Activated CD4-positive, alpha-beta T cell treated with anti-CD3 and anti-CD28 coated beads, Interleukin-2, amount 50 U/mL, for 4 hours (primary cell): ENCODE data around the gene GDPD4.
A peak's percentile ranks its signal among the peaks of the same experiment; 100 is the strongest.

ENCODE experiments used
- DNase-seq, 2 experiments: peaks; one replicate each; pipeline ENCODE4 v3.0.0-alpha.2; 2020

Gene GDPD4

DNA sequence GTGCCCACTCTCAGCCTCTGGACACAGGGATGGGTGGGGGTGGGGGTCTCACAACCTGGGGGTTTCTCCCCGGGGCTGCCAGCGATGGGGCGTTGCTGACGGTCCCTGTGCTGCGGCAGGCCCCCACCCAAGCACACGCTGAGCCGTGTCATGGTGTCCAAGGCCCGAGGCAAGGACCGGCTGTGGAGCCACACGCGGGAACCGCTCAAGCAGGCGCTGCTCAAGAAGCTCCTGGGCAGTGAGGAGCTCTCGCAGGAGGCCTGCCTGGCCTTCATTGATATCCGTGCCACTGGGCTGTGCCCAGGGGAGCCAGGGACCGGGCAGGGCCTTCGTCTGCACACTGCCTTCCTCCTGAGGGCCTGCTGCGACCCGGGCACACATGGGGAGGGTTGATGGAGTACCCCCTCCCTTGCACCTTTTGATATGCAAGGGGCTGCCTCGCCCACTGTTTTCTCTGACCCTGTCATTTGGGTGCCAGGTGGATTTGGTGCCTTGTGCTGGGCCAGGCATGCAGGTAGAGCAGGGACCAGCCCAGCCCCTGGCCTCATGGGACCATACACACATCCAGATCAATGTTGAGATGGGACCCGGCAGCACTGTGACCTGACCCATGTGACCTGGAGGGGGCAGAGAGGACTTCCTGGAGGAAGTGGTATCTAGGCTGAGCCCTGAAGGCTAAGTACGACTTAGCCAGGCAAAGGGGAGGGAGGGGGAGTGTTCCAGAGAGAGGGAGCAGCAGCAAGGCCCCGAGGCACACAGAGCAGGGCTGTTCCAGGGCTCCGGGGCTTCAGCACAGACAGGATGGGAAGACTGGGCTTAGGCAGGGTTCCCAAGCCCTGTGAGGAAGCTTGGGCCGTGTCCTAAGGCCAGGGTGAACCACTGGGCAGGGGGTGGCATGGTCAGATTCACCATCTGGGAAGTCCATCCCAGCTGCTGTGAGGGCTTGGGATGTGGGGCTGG, 98.3 kb downstream of the GDPD4 start:
- no peak for DNase-seq

DNA sequence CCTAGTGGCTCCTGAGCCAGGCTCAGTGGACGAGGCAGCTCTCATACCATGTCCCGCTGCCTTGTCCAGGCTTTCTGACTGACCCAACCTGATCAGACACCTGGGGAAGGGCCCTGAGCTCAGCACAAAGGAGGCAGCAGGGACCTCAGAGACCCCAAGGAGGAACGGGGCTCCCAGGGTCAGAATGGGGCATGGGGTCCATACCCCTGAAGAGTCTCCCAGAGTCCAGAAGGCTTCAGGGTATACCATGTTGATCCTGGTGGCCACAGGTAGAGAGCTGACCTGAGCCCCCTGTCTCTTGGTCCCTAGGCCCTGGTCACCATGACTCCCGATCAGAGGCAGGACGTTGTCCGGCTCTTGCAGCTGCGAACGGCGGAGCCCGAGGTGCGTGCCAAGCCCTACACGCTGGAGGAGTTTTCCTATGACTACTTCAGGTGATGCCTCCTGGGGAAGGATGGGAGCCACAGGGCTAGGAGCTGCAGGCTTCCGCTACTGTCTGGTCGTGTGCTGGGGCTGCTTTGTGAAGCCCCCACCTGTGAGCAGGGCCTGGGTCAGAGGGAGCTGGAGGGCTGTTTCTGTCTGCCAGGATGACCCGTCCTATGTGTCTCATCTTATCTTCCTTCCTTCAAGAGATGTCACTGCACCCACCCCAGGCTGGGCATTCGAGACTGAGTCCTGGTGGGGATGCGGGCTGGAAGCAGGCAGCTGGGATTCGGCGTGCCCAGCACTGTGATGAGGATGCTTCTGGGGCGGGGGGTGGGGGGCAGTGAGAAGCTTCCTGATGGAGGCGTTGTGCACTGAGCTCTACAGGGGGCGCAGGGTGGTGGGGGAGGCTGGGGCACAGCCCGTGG, 99.3 kb downstream of the GDPD4 start:
- no peak for DNase-seq

DNA sequence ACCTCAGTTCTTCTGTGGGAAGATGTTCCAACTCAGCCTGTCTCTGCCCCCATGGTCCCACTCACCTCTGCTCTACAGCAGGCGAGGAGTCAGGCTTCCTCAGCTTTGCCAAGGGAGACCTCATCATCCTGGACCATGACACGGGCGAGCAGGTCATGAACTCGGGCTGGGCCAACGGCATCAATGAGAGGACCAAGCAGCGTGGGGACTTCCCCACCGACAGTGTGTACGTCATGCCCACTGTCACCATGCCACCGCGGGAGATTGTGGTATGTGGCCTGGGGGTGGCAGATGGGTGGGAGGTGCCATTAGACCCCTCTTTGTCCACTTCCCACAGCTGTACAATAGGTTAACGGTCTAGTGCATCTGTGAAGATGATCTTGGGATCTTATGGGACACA, 100.1 kb downstream of the GDPD4 start:
- no peak for DNase-seq

DNA sequence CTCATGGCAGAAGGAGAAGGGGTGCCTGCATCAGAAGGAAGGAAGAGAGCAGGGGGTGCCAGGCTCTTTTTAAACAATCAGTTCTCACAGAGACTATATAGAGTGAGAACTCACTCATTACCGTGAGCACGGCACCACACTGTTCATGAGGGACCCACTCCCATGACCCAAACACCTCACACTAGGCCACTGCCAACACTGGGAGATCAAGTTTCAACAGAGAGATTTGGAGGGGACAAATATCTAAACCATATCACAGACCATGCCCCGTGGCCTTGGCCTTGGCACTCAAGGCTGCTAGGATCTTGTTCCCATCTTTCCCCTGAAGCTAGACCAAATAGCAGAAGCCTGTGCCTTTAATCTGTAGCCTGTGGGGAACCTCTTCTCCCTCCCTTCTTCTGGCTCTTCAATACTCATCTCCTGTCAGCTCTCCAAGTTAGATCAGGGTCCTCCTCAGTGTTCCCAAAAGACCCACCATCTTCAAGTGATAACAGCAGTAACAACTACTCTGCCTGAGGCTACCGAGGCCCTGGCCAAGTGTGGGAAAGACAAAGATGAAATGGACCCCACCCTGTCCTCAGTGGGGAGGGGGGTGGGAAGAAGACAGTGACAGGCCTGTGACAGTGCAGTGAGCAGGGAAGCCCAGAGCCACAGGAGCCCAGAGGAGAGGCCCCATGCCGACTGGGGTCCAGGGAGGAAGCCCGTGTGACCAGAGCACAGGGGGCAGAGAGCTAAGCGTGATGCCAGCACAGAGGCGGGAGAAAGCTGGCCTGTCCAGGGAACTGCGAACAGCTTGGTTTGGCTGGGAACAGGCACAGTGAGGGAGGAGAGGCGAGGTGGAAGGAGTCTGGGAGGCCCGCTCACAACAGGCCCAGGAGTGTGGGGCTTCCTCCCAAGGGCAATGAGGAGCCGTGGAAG, 100.9 kb downstream of the GDPD4 start:
- no peak for DNase-seq

DNA sequence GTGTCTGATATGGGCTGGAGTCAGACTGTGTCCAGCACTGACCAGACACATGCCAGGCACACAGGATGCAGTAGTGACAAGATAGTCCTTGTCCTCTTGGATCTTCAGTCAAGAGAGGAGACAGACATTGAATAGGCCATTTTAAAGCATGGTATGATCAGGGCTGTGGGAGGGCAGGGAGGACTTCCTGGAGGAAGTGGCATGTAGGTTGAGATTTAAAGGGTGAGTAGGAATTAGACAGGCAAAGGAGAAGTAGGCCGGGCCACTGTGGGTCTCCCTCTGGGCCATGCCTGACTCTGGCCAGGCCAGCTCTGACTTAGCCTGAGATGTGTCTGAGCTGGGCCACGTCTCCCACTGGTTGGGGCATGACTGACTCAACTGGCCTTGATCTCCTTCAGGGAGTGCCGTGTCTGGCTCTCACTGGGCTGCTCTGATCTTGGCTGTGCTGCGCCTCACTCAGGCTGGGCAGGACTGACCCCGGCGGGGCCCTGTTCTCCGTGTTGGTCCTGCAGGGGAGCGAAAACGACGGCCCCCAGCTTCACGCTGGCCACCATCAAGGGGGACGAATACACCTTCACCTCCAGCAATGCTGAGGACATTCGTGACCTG, 102.2 kb downstream of the GDPD4 start:
- no peak for DNase-seq

DNA sequence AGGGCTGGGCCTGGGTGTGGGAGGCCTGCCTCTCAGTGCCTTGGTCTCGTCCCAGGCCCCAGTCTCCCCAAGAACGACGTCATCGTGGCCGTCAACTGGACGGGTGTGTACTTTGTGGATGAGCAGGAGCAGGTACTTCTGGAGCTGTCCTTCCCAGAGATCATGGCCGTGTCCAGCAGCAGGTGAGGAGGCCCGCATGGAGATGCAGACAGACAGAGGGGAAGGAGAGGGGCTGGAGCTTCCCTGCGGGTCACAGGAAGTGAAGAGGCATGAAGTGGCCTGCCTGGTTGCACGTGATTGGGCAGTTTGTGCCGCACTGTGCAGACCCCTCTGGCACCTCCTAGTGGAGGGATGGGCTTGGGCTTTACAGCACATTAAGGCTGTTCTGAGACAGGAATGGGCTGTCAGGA, 103.0 kb downstream of the GDPD4 start:
- DNase-seq, result no peak

DNA sequence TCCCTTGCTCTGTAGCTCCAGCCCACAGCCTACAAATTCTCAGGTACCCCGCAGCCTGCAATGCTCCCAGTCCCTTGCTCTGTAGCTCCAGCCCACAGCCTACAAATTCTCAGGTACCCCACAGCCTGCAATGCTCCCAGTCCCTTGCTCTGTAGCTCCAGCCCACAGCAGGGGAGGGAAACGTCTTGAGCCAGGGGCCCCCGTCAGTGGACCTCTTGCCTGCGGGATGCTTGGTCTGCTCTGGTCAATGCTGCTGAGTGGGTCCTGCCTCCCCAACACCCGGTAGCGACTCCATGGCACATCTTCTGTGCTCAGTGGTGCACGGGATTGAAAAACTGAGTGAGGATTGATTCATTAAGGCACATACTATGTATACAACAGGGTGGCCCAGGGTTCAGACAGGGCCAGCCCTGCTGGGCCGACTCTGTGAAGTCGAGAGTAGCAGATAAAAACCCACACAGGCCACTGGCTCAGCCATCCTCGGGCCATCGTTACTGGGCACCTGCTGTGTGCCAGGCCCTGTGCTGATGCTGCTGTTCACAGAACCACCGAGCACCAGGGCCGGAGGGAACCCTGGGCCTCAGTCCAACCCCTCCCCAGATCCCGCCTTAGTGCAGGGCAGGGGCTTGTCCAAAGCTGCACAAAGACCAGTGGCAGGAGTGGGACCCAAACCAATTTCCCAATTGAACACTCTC, 103.7 kb downstream of the GDPD4 start:
- no peak for DNase-seq

DNA sequence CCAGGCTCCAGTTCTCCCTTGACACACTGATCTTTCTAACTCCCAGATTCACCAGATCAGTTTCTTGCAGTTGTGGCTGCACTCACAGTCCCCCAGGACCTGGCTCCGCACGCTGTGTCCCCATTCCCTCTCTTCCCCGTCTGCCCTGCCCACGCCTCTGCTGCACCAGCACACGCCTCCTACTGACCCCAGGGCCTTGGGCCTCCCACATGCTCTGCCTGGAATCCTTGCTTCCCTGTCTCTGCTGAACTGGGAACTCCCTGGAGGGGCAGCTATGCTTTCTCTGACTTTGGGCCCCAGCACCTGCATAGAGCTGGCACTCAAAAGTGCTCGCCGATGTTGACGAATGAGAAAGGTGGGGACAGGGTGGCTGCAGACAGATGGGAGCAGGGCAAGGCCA, 104.5 kb downstream of the GDPD4 start:
- DNase-seq, result no peak

DNA sequence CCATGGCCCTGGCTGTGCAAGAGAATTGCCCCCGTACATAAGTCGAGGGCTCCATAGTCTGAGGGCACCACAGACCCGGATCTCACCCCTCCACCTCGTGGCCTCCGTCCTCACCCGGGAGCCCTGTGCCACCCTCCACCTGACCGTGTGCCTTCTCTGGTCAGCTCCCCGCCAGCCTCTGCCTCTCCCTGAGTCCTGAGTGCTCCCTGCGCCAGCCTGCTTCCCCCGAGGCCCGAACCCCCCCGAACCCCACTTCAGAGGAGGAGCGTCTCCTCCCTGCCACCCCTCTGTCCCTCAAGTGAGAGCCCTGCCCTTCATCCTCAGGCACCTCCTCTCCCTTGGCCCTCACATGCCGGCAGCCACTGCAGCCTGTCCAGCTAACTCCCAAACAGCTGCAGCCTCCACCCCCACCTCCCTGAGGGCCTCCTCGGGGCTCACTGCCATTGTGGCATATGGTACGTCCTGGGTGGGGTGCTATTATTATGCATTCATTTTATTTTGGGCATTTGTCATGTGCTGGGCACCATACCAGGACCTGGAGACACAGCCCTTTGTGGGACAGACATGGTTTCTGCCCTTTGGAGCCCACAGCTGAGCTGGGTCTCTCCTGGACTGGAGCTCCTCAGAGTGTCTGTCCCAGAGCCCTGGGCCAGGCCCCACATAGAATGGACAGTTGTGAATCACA, 106.3 kb downstream of the GDPD4 start:
- no peak for DNase-seq

DNA sequence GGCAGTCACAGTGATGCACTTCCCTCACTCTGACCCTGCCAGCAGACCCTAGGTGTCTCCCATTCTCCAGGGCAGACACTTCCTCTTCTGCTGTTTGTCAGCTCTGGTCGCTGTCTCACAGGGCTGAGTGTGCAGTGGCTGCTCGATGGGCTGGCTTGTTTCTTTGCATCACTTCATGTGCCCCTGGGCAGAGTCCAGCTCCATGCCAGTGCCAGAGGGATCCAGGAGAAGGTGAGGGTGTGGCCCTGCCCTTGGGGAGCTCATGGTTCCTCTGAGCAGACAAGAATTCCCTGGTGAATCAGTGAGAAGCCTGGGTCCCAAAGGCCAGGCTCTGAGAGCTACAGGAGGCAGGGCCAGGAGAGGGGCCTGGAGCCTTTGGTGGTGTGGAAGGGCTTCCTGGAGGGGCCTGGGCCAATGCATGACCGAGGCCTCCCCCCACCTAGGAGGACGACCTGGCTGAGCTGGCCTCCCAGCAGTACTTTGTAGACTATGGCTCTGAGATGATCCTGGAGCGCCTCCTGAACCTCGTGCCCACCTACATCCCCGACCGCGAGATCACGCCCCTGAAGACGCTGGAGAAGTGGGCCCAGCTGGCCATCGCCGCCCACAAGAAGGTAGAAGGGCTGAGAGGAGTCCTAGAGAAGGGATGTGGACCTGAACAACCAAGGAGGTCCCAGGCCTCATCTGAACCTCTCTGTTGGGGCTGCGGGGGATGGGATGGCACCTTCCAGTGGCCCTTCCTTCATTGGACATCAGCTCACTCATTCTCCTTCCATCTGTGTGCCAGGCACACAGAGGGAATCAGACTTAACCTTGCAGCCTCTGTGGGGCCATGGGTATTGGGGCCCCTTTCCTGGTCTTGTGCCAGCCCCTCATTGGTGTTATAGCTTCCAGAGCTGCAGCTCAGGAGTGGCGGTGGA, 107.3 kb downstream of the GDPD4 start:
- no peak for DNase-seq

DNA sequence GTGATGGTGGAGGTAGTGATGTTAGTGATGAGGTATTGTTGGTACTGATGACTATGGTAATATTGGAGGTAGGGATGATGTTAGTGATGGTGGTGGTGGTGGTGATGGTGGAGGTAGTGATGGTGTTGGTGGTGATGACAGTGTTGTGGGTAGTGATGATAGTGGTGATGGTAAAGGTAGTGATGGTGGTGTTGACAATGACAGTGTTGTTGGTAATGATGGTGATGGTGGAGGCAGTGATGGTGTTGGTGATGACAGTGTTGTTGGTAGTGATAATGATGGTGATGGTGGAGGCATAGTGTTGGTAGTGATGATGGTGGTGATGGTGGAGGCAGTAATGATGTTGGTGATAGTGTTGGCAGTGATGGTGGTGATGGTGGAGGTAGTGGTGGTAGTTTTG, 108.3 kb downstream of the GDPD4 start:
- no peak for DNase-seq

DNA sequence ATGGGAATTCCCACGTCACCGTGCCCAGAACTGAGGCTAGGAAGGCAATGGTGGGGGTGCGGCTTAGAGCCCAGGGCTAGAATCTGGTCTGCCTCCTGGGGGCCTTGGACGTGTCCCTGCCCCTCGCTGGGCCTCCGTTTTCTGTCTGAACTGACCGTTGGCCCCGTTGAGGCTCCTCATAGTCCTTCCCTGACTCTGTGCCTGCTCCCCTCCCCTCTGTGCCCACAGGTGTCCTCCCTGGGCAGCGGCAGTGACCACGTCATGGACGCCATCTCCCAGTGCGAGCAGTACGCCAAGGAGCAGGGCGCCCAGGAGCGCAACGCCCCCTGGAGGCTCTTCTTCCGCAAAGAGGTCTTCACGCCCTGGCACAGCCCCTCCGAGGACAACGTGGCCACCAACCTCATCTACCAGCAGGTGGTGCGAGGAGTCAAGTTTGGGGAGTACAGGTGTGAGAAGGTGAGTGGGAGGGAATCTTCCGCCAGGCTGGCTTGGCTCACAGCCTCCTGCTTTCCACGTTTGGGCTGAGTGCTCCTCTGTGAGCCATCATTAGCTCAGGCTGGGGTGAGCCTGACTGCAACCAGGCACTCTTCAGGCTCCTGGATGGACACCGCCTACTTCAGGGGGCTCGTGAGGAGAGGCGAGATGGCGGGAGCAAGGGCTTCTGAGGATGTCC, 109.5 kb downstream of the GDPD4 start:
- DNase-seq, result peak; percentile 38 to 42

DNA sequence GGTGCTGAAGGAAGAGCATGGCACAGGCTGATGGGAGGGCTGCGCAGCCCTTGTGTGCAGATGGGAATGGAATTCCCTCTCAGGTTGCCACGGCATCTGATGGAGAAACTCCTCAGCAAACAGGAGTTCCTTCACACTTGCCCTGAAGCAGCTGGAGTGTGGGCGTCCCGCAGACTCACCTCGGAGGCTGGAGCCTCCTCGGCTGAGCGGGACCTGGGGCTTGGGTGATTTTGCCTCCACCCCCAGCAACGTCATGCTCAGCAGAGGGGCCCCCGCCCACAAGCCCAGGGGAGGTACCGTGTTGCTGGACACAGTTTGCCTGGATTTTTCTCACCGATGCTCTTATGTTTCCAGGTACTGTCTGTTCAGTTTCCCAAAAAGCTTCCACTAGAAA, 110.1 kb downstream of the GDPD4 start:
- DNase-seq, result no peak

DNA sequence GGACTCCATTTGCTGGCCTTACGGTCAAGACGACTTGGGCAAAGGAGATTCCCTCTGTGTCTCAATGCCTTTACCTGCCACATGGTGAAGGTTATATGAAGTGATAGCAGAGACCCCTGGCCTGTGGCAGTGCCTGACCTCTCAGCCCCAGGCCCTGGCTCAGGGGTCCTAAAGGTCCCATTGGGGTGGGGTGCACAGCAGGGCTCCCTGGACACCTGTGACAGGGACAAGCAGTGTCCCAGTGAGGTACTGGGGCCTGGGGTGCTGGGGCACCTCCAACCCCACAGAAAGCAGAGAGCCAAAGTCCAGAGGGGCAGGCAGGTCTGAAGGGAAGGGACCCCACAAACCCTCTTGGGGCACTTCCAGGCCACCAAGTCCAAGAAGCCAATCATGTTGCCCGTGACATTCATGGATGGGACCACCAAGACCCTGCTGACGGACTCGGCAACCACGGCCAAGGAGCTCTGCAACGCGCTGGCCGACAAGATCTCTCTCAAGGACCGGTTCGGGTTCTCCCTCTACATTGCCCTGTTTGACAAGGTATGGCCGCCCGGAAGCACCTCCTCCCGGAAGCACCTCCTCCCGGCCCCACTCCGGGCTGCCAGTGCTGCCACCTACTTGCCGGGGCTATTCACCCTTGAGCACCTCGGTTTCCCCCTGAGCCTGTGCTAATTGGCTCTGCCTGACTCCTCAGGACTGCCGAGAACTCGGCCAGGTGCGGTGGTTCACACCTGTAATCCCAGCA, 111.0 kb downstream of the GDPD4 start:
- DNase-seq, result no peak

DNA sequence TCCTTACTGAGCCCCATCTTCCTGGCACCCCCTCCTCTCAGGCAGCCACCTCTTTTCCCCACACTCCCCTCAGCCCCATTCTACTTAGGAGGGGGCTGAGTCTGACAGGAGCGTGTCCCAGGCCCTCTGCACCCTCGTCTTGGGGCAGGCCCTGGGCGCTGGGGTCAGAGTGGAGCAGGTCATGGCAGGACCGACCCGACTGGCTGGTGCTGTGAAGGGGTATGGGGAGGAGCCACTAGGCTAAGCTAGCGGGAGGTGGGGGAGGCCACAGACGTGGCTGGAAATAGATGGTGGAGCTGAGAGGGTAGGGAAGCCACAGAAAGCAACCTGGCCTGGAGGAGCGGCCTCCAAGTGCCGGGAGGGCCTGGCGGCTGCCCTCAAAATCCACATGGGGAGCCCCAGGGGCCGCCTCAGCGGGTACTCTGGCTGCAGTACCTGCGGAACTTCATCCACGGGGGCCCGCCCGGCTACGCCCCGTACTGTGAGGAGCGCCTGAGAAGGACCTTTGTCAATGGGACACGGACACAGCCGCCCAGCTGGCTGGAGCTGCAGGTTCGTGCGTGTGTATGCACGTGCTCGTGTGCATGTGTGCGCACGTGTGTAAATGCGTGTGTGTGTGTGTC, 111.8 kb downstream of the GDPD4 start:
- no peak for DNase-seq

DNA sequence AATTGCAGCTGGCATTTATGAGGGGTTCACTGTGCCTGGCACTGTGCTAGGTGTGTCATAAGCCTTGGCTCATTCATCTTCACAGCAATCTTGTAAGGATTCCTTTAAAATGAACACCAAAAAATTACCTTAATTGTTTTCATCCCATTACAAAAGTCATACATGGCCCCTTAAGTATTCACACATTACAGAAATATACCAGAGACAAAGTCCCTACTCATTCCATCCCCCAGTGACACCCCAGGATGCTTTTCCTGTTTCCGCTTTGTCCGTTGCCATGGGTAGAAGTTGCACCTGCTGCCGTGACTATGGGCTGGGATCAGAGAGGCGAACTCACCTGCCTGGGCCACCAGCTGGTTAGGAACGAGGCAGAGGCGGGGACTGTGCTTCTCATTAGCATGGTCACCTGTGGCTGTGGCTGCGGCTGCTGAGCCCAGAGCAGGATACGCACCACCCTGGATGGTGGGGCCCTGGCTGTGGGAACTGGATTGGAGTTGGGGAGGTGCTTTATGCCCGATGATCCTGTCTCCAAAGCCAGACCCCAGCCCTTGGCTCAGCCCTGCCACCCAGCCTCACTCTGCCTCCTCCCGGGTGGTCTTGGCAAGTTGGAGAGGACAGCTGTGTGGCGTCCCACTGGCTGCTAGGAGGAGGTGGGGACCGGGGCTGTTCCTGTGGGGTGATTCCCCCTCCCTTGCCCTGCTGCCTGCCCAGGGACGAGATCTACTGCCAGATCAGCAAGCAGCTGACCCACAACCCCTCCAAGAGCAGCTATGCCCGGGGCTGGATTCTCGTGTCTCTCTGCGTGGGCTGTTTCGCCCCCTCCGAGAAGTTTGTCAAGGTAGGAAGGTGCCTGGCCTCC, 112.6 kb downstream of the GDPD4 start:
- no peak for DNase-seq
